Pancreas (tissue), 10 donors: ENCODE results near the gene ABCA7. TPM values are rescaled to one million over a fixed set of nuclear protein-coding genes. Genes with fewer than 3 reads are reported as not detected.

ENCODE experiments used
- ATAC-seq, 4 donors: fragments of 200-7000 bp; cut with Tn5 transposase; one replicate each; pipeline versions ENCODE4 v1.8.0 to v1.9.1; 2020; ENCODE audit warnings: mild to moderate bottlenecking in 4 of 4, moderate library complexity in 4 of 4
- DNase-seq, 6 donors: peaks; one replicate each; pipeline ENCODE4 v3.0.0-alpha.2; 2020
- FAIRE-seq: peaks from 2 replicates; lab custom pipeline; 2012; peaks lifted over from hg19 to GRCh38; lab: Jason Lieb, UNC
- H3K27ac ChIP-seq, 4 donors: fragments of 200-600 bp; sonication (generic); 1 replicate in 3 of 4; 2 replicates in 1 of 4; pipeline versions ENCODE4 v1.5.0 to v1.8.0; 2020
- H3K27me3 ChIP-seq, 4 donors: fragments of 200-600 bp; one replicate each; pipeline ENCODE4 v1.8.0; 2021
- H3K36me3 ChIP-seq, 3 donors: fragments of 200-600 bp; sonication (generic) in 1 of 3; one replicate each; pipeline versions ENCODE4 v1.5.0 to v1.8.0; 2020 to 2021
- H3K4me1 ChIP-seq, 3 donors: fragments of 200-600 bp; one replicate each; pipeline ENCODE4 v1.8.0; 2021
- H3K4me3 ChIP-seq, 4 donors: fragments of 200-600 bp; sonication (generic) in 2 of 4; one replicate each; pipeline versions ENCODE4 v1.5.0 to v1.8.0; 2020 to 2021
- H3K9me3 ChIP-seq, 4 donors: fragments of 200-600 bp; one replicate each; pipeline ENCODE4 v1.8.0; 2021
- WGBS, 2 donors: extraction: QIAGEN DNeasy Blood & Tissue Kit; methylation state at CpG; one replicate each; pipeline ENCODE4 v1.1.7; 2013; 5-methylcytosine and 5-hydroxymethylcytosine counted together
- intact Hi-C, 3 donors: fragments of 100-400 bp; cut with DNase I; formaldehyde crosslinking; loops; one replicate each; pipeline versions ENCODE4 v1.11.1 to v1.14.2; 2022
- polyA plus RNA-seq, 2 donors: library from polyadenylated mRNA; stranded (reverse); fragments of 200-250 nt; gene quantifications; one replicate each; pipeline ENCODE4 v1.2.3, GENCODE V29; 2013
- total RNA-seq, 6 donors: library from RNA; stranded (reverse); fragmentation: NEBNext Ultra II Directional in 4 of 6; extraction: Animal tissue kit (Norgen Biotek cat#: 25700) in 4 of 6; gene quantifications; one replicate each; pipeline versions ENCODE4 v1.2.1 to v1.2.4, GENCODE V29; 2021 to 2023
- TF ChIP-seq, protein P1 (sequence below), 4 donors: fragments of 200-600 bp; sonication (generic) in 3 of 4; IDR thresholded peaks; one replicate each; pipeline versions ENCODE4 v1.5.0 to v1.8.0; 2021; ENCODE audit warnings: antibody characterized with exemption in 4 of 4
- donor health status: healthy with polysubstance abuse.
- donor health status: DM: no; HTN: no; CAD: no; lungs with moderate emphysema.
- donor health status: DM: no; HTN: no; CAD: no.
- donor health status: control.
- donor health status: control.
- donor health status: Bipolar disorder and iron deficiency.
- donor health status: DM: yes; HTN: yes; CAD: no.
- donor health status: DM: no; HTN: no; CAD: no.
- donor health status: DM: no; HTN: no; CAD: no.
- donor health status: DM: yes; HTN: yes; CAD: no.

ABCA7 gene
- total and polyA plus RNA-seq, 8 donors = 6.9 to 131 (median 17.8) TPM

DNA sequence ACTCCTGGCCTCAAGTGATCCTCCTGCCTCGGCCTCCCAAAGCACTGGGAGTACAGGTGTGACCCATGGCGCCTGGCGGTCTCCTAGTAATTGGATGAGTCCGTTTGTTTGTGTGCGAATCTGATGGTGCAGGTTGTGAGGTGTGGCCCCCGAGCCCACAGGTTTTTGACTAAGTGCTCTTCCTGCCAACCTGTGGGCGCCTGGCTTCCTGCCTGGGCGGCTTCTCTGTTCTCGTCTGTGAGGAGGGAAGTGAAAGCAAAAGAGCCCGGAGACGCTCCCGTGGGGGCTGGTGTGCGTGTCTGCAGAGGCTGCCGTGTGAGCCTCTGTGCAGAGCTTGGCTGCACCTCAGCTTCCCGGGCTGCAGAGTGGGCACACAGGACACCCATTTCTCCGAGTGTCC, 37.0 kb downstream of the ABCA7 start:
- TF ChIP-seq, protein P1, sequence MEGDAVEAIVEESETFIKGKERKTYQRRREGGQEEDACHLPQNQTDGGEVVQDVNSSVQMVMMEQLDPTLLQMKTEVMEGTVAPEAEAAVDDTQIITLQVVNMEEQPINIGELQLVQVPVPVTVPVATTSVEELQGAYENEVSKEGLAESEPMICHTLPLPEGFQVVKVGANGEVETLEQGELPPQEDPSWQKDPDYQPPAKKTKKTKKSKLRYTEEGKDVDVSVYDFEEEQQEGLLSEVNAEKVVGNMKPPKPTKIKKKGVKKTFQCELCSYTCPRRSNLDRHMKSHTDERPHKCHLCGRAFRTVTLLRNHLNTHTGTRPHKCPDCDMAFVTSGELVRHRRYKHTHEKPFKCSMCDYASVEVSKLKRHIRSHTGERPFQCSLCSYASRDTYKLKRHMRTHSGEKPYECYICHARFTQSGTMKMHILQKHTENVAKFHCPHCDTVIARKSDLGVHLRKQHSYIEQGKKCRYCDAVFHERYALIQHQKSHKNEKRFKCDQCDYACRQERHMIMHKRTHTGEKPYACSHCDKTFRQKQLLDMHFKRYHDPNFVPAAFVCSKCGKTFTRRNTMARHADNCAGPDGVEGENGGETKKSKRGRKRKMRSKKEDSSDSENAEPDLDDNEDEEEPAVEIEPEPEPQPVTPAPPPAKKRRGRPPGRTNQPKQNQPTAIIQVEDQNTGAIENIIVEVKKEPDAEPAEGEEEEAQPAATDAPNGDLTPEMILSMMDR (IDR thresholded peaks at IDR 0.05) = no peak
- peak in 3 of 6 donors; percentile 61 to 71 (median 66) for DNase-seq
- H3K36me3 ChIP-seq = no peaks in the 10 kb centered on the region
- H3K9me3 ChIP-seq = no peaks in the 10 kb centered on the region
- H3K27ac ChIP-seq = peak overlapping the region in 1 of 4 donors; percentile 22
- peak in 3 of 4 donors; percentile 5 to 17 (median 15) for ATAC-seq
- H3K4me1 ChIP-seq = peaks cover 0 to 10% (median 0%) of the 10 kb centered on the region in 3 donors
- 64 to 75% methylated on average over 16 of the region's 16 CpGs for WGBS, 2 donors
- no peak for FAIRE-seq
- no peaks in the 10 kb centered on the region for H3K27me3 ChIP-seq
- intact Hi-C loops = no loop called here
- no peak overlapping the region for H3K4me3 ChIP-seq

DNA sequence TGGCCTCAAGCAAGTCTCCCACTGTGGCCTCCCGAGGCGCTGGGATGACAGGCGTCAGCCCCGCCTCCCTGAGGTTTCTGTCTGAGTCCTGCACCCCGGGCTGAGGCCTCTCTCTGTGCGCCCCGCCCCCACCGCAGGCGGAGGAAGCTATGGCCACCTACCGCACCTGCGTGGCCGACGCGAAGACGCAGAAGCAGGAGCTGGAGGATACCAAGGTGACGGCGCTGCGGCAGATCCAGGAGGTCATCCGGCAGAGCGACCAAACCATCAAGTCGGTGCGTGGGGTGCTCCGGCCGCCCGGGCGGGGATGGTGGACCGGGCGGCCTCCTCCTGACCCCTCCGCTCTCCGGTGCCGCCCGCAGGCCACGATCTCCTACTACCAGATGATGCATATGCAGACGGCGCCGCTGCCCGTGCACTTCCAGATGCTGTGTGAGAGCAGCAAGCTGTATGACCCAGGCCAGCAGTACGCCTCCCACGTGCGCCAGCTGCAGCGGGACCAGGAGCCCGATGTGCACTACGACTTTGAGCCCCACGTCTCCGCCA, 39.7 kb downstream of the ABCA7 start:
- 90 to 95% methylated on average over 45 of the region's 45 CpGs for WGBS, 2 donors
- peak in 3 of 6 donors; percentile 48 to 78 (median 60) for DNase-seq
- no peak overlapping the region for H3K4me3 ChIP-seq
- intact Hi-C loops = no loop called here
- no peak for ATAC-seq
- no peak for FAIRE-seq
- H3K27ac ChIP-seq = no peak overlapping the region
- TF ChIP-seq, protein P1 (IDR thresholded peaks at IDR 0.05) = no peak
- no peaks in the 10 kb centered on the region for H3K9me3 ChIP-seq
- H3K4me1 ChIP-seq = peaks cover 0 to 17% (median 0%) of the 10 kb centered on the region in 3 donors
- H3K27me3 ChIP-seq = no peaks in the 10 kb centered on the region
- no peaks in the 10 kb centered on the region for H3K36me3 ChIP-seq

DNA sequence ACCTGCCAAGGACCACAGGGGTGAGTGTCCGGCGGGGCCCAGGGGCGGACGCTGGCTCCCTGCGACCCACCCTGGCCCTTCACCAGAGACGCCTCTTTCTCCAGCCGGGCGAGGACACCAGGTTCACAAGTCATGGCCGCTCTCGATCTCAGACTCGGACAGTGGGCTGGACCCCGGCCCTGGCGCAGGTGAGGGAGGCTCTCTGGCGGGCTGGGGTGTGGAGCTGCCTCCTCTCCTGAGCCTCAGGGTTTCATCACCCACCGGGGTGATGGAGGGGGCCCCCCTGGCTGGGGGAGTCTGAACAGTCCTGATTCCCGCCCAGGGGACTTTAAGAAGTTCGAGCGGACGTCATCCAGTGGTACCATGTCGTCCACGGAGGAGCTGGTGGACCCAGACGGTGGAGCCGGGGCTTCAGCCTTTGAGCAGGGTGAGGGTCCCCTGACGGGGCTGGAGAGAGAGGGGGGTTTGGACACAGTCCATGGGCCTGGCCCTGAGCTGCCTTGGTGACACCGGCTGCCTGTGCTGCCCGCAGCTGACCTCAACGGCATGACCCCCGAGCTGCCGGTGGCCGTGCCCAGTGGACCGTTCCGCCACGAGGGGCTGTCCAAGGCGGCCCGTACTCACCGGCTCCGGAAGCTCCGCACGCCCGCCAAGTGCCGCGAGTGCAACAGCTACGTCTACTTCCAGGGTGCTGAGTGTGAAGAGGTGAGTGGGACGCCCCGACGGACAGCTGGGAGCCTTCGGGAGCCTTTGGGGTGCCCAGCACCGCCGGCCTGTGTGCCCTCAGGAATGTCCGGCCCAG, 40.7 kb downstream of the ABCA7 start:
- FAIRE-seq = no peak
- intact Hi-C loops = no loop called here
- no peaks in the 10 kb centered on the region for H3K36me3 ChIP-seq
- H3K9me3 ChIP-seq = no peaks in the 10 kb centered on the region
- peak in 3 of 6 donors; percentile 55 to 84 (median 58) for DNase-seq
- TF ChIP-seq, protein P1 (IDR thresholded peaks at IDR 0.05) = no peak
- no peak for ATAC-seq
- H3K27ac ChIP-seq = no peak overlapping the region
- H3K4me3 ChIP-seq = no peak overlapping the region
- no peaks in the 10 kb centered on the region for H3K27me3 ChIP-seq
- H3K4me1 ChIP-seq = peaks cover 0 to 11% (median 0%) of the 10 kb centered on the region in 3 donors
- 92 to 95% methylated on average over 50 of the region's 50 CpGs for WGBS, 2 donors

DNA sequence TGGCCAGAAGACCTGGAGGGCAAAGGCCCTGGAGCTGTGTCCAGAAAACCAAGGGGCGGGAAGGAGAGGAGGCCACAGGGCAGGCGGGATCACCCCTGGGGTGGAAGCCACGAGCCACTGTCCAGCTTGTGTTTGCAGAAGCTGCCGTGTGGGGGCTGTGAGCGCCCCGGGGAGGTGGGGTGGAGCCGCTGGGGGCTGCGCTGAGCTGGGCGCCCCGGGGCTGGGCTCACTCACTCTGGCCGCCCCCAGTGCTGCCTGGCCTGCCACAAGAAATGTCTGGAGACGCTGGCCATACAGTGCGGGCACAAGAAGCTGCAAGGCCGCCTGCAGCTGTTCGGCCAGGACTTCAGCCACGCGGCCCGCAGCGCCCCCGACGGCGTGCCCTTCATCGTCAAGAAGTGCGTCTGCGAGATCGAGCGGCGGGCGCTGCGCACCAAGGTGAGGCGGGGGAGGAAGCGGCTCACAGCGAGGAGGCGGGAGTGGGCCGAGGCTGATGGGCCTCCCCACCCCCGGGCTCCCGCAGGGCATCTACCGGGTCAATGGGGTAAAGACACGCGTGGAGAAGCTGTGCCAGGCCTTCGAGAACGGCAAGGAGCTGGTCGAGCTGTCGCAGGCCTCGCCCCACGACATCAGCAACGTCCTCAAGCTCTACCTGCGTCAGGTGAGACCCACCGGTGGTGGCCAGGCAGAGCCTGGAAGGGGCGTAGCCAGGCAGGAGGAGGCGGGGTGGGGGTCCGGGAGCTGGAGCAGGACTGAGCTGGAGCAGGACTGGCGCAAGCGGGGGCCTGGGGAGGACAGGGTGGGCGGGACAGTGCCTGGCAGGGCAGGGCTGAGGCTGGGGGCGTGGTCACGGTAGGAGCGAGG, 41.6 kb downstream of the ABCA7 start:
- TF ChIP-seq, protein P1 (IDR thresholded peaks at IDR 0.05) = no peak
- ATAC-seq (peak in 1 of 4 donors; percentile 0), DNase-seq (peak in 3 of 6 donors; percentile 52 to 86 (median 73)), FAIRE-seq (no peak)
- Histone ChIP-seq H3K27me3 (no peaks in the 10 kb centered on the region), H3K9me3 (no peaks in the 10 kb centered on the region), H3K4me1 (peaks cover 0 to 7% (median 0%) of the 10 kb centered on the region in 3 donors), H3K27ac (no peak overlapping the region), H3K4me3 (peak overlapping the region in 1 of 4 donors; percentile 31), H3K36me3 (no peaks in the 10 kb centered on the region)
- intact Hi-C loops = no loop called here
- WGBS, 2 donors = 48 to 52% methylated on average over 52 to 58 of the region's 58 CpGs
